Inferior parietal cortex (tissue), 1 donor: Measurements from ENCODE around the gene RABEP2.
A peak's percentile ranks its signal among the peaks of the same experiment; 100 is the strongest.
"Not testable (repeated sequence)": the region's sequence is repeated elsewhere in the genome, so short reads cannot be mapped to it uniquely, and the experiment has no call there.

Source experiments
- DNase-seq: peaks from one replicate; pipeline ENCODE4 v3.0.0-alpha.2; 2016; ENCODE audit errors: extremely low spot score

RABEP2 gene

GRCh38 chr16:28924762-28925385, at the start of gene RABEP2:
Gene RABEP2 (minus strand): TSS chr16:28925238. CDS start chr16:28925163, 75 bp downstream.
- DNase-seq = peak; percentile 88

GRCh38 chr16:28974437-28975157, 49.6 kb upstream of the RABEP2 start, which contains the start of gene SPNS1:
Gene SPNS1 (plus strand): TSS chr16:28974778. CDS start chr16:28975152, 374 bp downstream.
- peak; percentile 98 for DNase-seq

- peak; percentile 70 for DNase-seq
These were observed 49.0 kb upstream of the RABEP2 start for GRCh38 chr16:28974007-28974436.

- not testable (repeated sequence) for DNase-seq
These were observed 44.7 kb upstream of the RABEP2 start for GRCh38 chr16:28969696-28970095.

GRCh38 chr16:28967156-28967555, 42.1 kb upstream of the RABEP2 start:
- no peak for DNase-seq

GRCh38 chr16:28964496-28964895, 39.5 kb upstream of the RABEP2 start:
- no peak for DNase-seq

GRCh38 chr16:28964072-28964471, 39.0 kb upstream of the RABEP2 start:
- no peak for DNase-seq

- no peak for DNase-seq
These were observed 33.8 kb upstream of the RABEP2 start for GRCh38 chr16:28958836-28959235.

GRCh38 chr16:28958216-28958615, 33.2 kb upstream of the RABEP2 start:
- DNase-seq = no peak

GRCh38 chr16:28951410-28951943, 26.4 kb upstream of the RABEP2 start:
- DNase-seq = no peak

GRCh38 chr16:28950648-28951409, 25.8 kb upstream of the RABEP2 start, which contains the start of gene NFATC2IP:
Gene NFATC2IP (plus strand): TSS chr16:28950937. CDS start chr16:28951012, 75 bp downstream.
- peak; percentile 100 for DNase-seq

- no peak for DNase-seq
These were observed 21.6 kb upstream of the RABEP2 start for GRCh38 chr16:28946681-28947080.

GRCh38 chr16:28943281-28943680, 18.2 kb upstream of the RABEP2 start:
- no peak for DNase-seq

GRCh38 chr16:28939825-28940224, 14.8 kb upstream of the RABEP2 start:
- not testable (repeated sequence) for DNase-seq

GRCh38 chr16:28938721-28939120, 13.7 kb upstream of the RABEP2 start:
- no peak for DNase-seq

- DNase-seq = no peak
These were observed 12.3 kb upstream of the RABEP2 start for GRCh38 chr16:28937222-28937876.

- DNase-seq = no peak
These were observed 11.7 kb upstream of the RABEP2 start for GRCh38 chr16:28936784-28937155.

GRCh38 chr16:28935924-28936783, 11.1 kb upstream of the RABEP2 start:
- peak; percentile 58 for DNase-seq

GRCh38 chr16:28935346-28935745, 10.3 kb upstream of the RABEP2 start:
- no peak for DNase-seq

- DNase-seq = no peak
These were observed 8.1 kb upstream of the RABEP2 start for GRCh38 chr16:28933171-28933570.
